Measurements from ENCODE around the gene EXOC4. TPM values are rescaled to one million over a fixed set of nuclear protein-coding genes. Genes with fewer than 3 reads are reported as not detected.
A peak's percentile ranks its signal among the peaks of the same experiment; 100 is the strongest.

Gene EXOC4
- total and polyA plus RNA-seq, 2 donors (not counting 1 experiment from before 2014, with no cell fraction given) = 79.6 to 158 TPM

DNA sequence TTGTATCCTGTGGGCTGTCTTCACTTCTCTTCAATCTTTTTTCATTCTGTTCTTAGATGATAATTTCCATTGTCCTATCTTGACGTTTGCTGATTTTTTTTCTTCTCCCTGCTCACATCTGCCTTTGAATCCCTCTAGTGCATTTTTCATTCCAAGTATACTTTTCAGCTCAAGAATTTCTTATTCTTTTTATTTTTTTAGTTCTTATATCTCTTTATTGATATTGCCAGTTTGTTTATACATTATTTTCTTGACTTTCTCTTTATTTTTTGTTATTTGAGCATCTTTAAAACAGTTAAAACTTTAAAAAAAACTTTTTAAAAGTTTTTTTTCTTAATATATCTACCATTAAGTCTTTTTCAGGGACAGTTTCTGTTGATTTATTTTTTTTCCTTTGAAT, 100.9 kb downstream of the EXOC4 start:
- Histone ChIP-seq H3K4me2 (ENCODE audit: extremely low read depth, insufficient read depth, low read length) (no peak overlapping the region), H4K20me1 (ENCODE audit: control insufficient read depth, extremely low read depth, insufficient read depth, low read length) (no peaks in the 10 kb centered on the region), H2AFZ (ENCODE audit: low read length) (no peak overlapping the region), H3K9ac (ENCODE audit: insufficient read depth, low read length) (no peak overlapping the region), H3K4me1 (ENCODE audit: control insufficient read depth, extremely low read depth, insufficient read depth, low read length) (peaks cover 8% of the 10 kb centered on the region), H3K36me3 (ENCODE audit: control insufficient read depth, insufficient read depth, low read length) (no peaks in the 10 kb centered on the region), H3K9me3 (ENCODE audit: control insufficient read depth, insufficient read depth, low read depth, low read length) (no peaks in the 10 kb centered on the region), H3K4me3 (replicated peaks in 1 of 4; ENCODE audit: control extremely low read depth in 1 of 4, insufficient read depth in 1 of 4, low read depth in 3 of 4, low read length in 4 of 4) (no peak overlapping the region), H3K27ac (ENCODE audit: insufficient read depth, low read length) (no peak overlapping the region), H3K79me2 (ENCODE audit: control insufficient read depth, insufficient read depth, low read length) (no peaks in the 10 kb centered on the region), H3K27me3 (ENCODE audit: control insufficient read depth, insufficient read depth, low read length) (no peaks in the 10 kb centered on the region)
- no peak for DNase-seq (ENCODE audit: low read depth in 2 of 2)
- no peak for TF ChIP-seq EZH2 (IDR thresholded peaks at IDR 0.05; ENCODE audit: low read length, missing control alignments)
- TF ChIP-seq, protein P1, sequence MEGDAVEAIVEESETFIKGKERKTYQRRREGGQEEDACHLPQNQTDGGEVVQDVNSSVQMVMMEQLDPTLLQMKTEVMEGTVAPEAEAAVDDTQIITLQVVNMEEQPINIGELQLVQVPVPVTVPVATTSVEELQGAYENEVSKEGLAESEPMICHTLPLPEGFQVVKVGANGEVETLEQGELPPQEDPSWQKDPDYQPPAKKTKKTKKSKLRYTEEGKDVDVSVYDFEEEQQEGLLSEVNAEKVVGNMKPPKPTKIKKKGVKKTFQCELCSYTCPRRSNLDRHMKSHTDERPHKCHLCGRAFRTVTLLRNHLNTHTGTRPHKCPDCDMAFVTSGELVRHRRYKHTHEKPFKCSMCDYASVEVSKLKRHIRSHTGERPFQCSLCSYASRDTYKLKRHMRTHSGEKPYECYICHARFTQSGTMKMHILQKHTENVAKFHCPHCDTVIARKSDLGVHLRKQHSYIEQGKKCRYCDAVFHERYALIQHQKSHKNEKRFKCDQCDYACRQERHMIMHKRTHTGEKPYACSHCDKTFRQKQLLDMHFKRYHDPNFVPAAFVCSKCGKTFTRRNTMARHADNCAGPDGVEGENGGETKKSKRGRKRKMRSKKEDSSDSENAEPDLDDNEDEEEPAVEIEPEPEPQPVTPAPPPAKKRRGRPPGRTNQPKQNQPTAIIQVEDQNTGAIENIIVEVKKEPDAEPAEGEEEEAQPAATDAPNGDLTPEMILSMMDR (conservative IDR thresholded peaks at IDR 0.05 in 1 of 2, IDR thresholded peaks at IDR 0.05 in 1 of 2; ENCODE audit: low read depth in 1 of 2, low read length in 2 of 2) = no peak

DNA sequence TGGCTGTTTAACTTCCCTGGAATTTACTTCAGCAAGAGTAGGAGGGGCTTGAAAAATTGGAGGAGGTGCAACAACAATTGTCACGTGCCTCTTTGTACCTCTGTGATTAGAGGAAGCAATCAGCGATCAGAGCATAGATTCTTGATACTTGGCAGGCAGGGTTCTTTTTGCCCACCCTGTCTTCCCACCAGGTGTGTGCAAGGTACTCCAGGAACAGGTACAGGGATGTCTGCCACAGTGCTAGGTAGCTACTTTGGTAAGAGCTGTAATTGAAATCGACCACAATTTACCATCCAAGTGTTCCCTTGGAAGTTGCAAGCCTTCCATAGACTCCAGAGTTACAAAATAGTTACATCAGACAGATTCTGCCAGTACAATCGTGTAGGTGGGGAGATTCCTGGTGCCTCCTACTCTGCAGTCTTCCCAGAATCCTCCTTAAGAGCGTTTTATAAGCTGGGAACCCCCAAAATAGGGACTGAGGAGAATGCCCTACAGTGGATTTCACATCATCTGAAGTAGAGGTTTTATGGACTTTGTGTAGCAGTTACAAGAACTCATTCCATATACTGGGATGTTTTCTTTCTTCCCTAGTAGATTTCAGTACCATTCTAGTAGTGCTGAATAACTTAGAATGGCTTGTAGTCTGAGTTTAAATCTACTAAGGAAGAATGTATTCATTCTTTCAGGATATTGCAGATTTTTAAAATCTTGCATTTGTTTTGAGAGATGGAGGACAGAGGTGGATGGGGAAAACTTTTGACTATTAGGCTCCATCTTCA, 101.9 kb downstream of the EXOC4 start:
- H3K9me3 ChIP-seq (ENCODE audit: control insufficient read depth, insufficient read depth, low read depth, low read length) = no peaks in the 10 kb centered on the region
- no peak for TF ChIP-seq EZH2 (IDR thresholded peaks at IDR 0.05; ENCODE audit: low read length, missing control alignments)
- TF ChIP-seq, protein P1 (conservative IDR thresholded peaks at IDR 0.05 in 1 of 2, IDR thresholded peaks at IDR 0.05 in 1 of 2; ENCODE audit: low read depth in 1 of 2, low read length in 2 of 2) = no peak
- H3K4me1 ChIP-seq (ENCODE audit: control insufficient read depth, extremely low read depth, insufficient read depth, low read length) = peaks cover 8% of the 10 kb centered on the region
- H3K79me2 ChIP-seq (ENCODE audit: control insufficient read depth, insufficient read depth, low read length) = no peaks in the 10 kb centered on the region
- peak overlapping the region; percentile 68 for H3K4me2 ChIP-seq (ENCODE audit: extremely low read depth, insufficient read depth, low read length)
- H2AFZ ChIP-seq (ENCODE audit: low read length) = peak overlapping the region; percentile 44
- peak; percentile 45 to 58 for DNase-seq (ENCODE audit: low read depth in 2 of 2)
- H3K4me3 ChIP-seq (replicated peaks in 1 of 4; ENCODE audit: control extremely low read depth in 1 of 4, insufficient read depth in 1 of 4, low read depth in 3 of 4, low read length in 4 of 4) = no peak overlapping the region
- H3K27me3 ChIP-seq (ENCODE audit: control insufficient read depth, insufficient read depth, low read length) = no peaks in the 10 kb centered on the region
- H3K9ac ChIP-seq (ENCODE audit: insufficient read depth, low read length) = peak overlapping the region; percentile 20
- peak overlapping the region; percentile 61 for H3K27ac ChIP-seq (ENCODE audit: insufficient read depth, low read length)
- H3K36me3 ChIP-seq (ENCODE audit: control insufficient read depth, insufficient read depth, low read length) = no peaks in the 10 kb centered on the region
- no peaks in the 10 kb centered on the region for H4K20me1 ChIP-seq (ENCODE audit: control insufficient read depth, extremely low read depth, insufficient read depth, low read length)

DNA sequence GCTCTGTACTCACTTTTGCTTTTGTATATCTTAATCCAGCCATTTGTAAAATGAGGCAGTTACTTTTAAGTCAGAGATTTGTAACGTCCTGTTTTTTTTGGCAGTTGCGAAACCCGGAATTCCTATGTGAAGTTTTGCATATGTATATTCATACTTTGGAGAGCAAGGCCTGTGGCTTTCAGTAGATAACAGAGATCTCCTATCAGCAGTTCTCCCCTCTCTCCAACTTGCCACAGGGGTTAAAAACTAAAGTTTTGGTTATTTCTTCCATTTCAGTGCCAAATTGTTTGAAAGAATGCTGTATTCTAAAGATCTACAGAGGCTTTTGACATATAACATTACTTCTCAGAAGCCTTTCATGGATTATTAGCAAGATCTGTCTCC, 102.4 kb downstream of the EXOC4 start:
- peak overlapping the region; percentile 68 for H3K4me2 ChIP-seq (ENCODE audit: extremely low read depth, insufficient read depth, low read length)
- no peak overlapping the region for H3K27ac ChIP-seq (ENCODE audit: insufficient read depth, low read length)
- H3K36me3 ChIP-seq (ENCODE audit: control insufficient read depth, insufficient read depth, low read length) = no peaks in the 10 kb centered on the region
- no peaks in the 10 kb centered on the region for H3K27me3 ChIP-seq (ENCODE audit: control insufficient read depth, insufficient read depth, low read length)
- peak; percentile 88 to 91 for DNase-seq (ENCODE audit: low read depth in 2 of 2)
- H3K4me1 ChIP-seq (ENCODE audit: control insufficient read depth, extremely low read depth, insufficient read depth, low read length) = peaks cover 8% of the 10 kb centered on the region
- no peak overlapping the region for H3K4me3 ChIP-seq (replicated peaks in 1 of 4; ENCODE audit: control extremely low read depth in 1 of 4, insufficient read depth in 1 of 4, low read depth in 3 of 4, low read length in 4 of 4)
- H3K9me3 ChIP-seq (ENCODE audit: control insufficient read depth, insufficient read depth, low read depth, low read length) = no peaks in the 10 kb centered on the region
- no peak for TF ChIP-seq EZH2 (IDR thresholded peaks at IDR 0.05; ENCODE audit: low read length, missing control alignments)
- TF ChIP-seq, protein P1 (conservative IDR thresholded peaks at IDR 0.05 in 1 of 2, IDR thresholded peaks at IDR 0.05 in 1 of 2; ENCODE audit: low read depth in 1 of 2, low read length in 2 of 2) = no peak
- no peaks in the 10 kb centered on the region for H4K20me1 ChIP-seq (ENCODE audit: control insufficient read depth, extremely low read depth, insufficient read depth, low read length)
- H3K79me2 ChIP-seq (ENCODE audit: control insufficient read depth, insufficient read depth, low read length) = no peaks in the 10 kb centered on the region
- H3K9ac ChIP-seq (ENCODE audit: insufficient read depth, low read length) = peak overlapping the region; percentile 20
- H2AFZ ChIP-seq (ENCODE audit: low read length) = peak overlapping the region; percentile 18

Data from fibroblast of lung (primary cell).